HG02759 (cell line): Measurements from ENCODE around the gene P2RY1.

Source experiments
- ATAC-seq: cut with Tn5 transposase; IDR thresholded peaks from one replicate; pipeline ENCODE4 v1.9.1; 2021; ENCODE audit warnings: mild to moderate bottlenecking, moderate library complexity; ENCODE audit not compliant: unreplicated experiment

Gene P2RY1, protein sequence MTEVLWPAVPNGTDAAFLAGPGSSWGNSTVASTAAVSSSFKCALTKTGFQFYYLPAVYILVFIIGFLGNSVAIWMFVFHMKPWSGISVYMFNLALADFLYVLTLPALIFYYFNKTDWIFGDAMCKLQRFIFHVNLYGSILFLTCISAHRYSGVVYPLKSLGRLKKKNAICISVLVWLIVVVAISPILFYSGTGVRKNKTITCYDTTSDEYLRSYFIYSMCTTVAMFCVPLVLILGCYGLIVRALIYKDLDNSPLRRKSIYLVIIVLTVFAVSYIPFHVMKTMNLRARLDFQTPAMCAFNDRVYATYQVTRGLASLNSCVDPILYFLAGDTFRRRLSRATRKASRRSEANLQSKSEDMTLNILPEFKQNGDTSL

DNA sequence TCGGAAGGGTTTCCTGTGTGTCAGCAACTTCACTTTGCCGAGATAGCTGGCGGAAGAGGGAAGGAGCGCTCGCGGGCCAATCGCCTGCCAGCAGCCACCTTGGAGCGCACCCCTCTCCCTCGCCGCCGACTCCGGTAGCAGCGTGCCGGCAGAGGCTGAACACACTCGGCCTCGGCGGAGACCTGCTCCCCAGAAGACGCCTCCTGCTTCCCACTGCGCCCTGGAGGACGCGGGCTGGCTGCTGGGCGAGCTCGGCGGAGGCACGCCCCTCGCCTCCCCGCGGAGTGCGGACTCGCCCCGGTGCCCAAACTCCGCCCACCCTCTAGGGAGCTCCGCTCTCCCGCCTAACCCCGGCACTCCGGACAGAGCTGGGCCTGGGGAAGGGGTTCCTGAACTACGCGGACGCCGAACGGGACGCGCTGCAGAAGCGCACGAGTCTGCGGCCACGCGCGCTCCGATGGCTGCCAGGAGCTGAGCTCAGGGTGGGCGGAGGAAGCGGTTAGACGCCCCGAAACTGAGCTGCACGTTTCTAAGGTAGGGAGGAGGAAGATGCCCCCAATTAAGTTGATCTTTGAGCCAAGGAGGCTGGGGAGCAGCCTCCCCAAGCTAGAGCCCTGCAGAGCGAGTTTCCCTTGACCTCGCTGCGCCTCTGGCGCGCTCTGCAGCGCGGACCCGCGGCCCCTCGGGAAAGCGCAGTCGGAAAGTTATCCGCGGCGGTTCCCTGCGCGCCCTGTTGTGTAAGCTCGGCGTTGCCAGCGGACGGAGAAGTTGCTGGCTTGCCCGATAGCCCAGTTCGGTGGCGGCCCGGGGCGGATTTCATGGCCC is at the start of gene P2RY1:
P2RY1 (plus strand) TSS at position 356 of the 825 bp plus-strand sequence. CDS start 652 bp downstream, outside the sequence.
- peak; percentile 79 for ATAC-seq

DNA sequence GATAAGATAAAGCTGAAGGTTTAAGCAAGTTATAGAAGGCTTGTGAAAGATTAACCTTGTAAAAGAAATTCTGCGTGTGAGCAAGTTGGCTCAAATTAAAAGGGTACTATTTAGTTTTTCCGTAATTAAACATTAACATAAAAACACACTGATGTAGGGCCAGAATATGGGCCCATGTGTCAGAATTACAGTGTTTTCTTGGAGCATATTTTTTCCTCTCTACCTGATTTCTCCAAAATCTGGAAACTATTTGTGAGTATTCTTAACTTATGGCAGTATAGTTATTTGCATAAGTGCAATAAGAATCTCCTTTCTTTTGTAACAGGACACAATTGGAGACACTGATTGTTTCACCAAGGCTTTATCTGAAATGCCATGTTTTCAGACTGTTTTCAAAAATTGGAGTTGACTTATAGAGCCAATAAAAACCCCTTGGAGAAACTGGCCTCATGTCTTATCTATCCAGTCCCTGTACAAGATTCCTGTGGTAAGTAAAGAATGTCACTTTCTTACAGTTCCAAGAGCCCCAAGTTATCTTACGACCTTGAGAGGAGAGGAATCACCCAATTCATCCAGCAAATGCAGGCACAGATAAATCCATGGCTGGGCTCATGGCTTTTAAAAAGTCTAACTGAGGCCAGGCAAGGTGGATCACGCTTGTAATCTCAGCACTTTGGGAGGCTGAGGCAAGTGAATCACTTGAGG is 47.8 kb upstream of the P2RY1 start:
- ATAC-seq: no peak

DNA sequence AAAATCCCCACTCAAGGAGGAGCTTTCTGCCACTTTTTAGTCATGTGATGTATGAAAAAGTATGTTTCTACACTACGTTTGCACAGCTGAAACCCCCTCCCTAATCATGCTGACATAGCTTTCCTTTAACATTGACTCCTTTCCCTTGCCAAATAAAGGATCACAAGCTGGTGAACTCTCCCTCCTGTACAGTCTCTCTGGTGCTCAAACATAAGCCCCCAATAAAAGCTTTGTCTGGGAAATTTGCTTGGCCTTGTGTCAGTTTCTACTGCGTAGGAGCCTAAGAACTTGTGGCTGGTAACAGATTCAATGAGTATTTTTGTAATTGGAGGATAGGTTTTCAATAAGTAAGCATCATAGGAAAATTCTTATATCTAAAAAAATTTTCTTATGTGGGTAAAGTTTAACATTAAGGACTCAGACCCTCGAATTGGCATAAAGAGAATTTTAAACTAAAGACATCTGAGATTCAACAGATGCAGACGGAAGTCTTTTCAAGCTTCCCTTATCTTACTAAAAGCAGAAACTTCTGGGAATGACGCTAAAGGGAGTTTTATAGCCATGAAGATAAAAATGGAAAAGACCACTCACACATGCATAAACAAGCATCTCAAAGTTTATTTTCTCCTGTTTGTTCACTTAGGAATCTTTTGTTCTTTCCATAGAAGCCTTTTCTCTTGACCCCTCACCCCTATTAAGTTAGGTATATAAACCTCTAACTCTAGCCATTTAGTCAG is 44.1 kb upstream of the P2RY1 start:
- no peak for ATAC-seq

DNA sequence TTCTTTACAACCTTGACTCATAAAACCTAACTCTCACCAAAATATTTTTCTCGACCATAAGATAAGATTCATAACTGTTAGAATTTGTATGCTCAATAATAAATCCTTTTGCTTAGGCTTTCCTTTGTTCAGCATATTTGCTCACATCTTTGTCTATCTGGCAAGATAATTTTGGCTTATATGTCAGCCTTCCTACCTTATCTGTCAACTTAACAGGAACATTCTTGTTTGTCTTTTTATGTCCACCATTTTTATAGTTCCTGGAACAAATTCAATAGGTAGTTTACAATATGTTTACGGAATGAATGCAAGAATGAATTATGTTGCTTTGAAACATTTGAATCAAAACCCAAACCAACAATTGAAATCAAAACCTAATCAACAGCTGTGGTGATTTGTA is 41.0 kb upstream of the P2RY1 start:
- no peak for ATAC-seq

DNA sequence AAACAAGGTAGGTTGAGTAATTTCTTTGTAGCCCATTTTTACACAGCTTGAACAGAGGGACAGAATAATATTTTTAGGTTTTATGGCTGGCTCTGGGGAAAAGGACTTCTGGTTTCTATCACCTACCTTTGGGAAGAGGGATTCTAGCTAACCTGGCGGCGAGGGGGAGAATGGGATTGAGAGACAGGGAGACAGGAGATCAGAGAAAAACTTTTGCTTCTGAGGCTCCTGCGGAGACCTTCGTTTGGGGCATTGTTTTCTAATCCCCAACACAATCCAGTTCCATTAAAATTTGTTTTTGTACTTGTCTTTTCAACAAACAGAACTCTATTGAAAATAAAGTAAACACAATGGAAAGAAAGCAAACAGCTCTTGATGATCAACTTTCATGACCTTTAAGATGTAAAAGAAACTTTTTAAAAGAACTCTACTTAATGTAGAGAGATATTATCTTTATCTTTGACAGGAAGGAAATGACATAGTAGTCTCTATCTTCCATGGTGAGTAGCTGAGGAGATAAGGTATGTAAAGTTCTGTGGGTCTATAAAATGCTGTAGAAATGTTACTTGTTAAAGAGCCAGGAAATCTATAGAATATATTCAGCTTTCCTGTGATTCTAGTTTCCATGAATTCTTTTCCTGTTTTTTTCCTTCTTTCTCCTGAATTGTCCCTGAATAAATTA is 37.0 kb upstream of the P2RY1 start:
- no peak for ATAC-seq

DNA sequence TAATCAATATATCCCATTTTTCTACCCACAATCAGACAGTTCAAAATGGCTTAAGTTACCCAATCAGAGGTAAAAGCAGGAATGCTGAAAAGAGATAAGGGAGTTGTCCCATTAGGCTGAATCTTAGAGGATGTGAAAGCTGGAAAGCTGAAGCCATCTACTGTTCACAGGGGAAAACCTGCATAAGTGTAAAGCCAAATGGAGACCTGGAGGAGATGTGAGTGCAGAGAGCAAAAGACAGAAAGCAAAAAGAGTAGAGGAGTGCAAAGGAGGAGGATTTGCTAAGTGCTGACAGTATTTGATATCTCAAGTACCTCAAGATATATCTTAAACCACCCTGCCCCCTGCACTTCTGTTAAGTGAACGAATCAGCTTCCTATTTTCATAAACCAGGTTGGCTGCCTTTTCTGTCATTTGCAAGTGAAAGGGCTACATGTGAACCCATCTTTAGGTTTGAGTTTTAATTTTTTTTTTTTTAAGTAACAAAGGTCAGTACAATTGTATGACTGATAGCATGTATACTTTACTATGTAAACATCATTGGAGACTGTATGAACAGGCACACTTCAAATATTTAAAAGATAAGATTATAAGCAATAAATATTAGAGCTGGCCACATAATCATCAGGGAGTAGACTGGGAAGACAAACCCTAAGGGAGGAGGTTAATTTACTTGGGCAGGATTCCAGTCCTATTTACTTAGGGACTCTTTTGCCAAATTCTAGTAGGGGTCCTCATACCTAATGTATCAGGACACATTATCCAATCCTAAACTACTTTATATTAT is 22.8 kb upstream of the P2RY1 start:
- ATAC-seq: no peak

DNA sequence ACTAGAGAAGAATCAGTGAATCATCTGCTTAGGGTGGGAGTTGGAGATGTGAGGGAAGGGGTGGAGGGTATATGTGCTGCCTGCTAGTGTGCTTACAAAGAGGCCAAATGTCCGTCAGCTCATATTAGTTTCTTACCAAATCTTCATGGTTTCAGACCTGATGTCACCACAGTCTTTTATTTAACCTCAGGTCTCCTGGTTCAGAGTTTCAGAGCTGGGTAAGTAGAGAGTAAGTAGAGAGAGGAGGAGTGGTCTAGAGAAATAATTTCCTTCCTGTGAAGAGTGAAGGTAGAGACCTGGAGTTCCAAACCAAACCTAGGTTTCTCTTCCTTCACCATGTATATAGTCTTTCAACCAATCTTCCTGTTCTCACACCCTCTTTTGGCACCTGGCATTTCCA is 17.5 kb upstream of the P2RY1 start:
- no peak for ATAC-seq

DNA sequence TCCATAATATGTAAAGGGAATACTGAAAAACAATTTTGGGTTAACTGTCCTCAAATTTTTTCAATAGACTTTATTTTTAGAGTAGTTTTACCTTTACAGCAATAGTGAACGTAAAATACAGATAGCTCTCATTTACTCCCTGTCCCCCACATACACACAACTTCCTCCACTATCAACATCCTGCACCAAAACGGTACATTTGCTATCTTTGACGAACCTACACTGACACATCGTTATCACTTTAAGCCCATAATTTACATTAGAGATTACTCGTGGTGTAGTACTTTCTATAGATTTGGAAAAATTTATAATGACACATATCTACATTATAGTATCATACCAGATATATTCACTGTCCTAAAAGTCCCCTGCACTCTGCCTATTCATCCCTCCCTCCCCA is 16.9 kb upstream of the P2RY1 start:
- no peak for ATAC-seq

DNA sequence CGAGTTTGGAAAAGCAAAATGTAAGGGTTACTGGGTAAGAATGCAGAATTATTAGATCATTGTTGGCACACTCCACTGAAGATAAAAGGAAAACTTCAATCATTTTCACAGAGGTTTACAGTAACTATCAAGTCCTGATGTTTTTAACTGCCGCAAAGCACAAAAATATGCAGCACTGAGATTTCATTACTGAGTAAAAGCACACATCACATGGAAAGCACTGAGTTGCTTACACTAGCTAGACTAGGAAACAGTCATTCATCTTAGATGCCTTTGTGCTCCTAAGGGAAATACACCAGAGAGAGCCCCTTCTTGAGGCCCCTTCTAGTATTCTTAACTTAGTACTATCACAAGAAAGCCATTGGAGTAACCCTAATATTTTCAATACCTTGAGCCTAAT is 11.8 kb upstream of the P2RY1 start:
- no peak for ATAC-seq

DNA sequence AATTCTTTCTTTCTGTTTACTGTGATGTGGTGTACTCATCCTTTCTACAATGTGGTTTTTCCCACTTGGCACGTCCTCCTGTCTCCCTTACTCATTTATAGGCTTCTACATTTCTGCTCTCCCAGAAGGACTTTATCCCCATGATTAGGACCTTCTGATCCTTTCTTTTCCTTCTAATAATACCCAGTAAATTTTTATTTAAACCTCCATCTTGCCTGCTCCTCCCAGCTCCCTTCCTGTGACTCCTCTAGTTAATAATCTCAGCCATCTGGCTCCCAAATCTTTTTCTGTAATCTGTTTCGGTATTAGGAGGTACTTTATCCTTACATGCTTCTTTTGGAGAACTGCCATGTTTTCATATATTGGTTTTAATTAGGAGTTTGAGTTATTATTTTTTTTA is 11.2 kb upstream of the P2RY1 start:
- ATAC-seq: no peak

DNA sequence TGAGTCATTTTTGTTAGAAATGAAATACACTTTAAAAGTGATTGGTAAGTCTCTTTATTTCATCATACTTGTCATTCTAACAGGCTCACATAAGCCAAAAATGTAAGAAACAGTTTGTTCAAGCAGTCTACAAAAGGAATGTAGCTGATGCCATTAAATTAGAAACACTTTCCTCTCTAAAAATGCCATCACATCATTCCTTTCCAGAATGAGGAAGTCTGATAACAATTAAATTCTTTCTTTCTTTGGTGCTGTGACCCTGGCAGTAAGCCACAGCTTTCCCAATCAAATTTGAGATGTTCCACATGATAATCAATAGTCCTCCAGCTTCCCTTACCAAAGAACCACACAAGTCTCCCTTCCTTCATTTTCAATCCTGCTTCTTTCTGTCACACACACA is 9.4 kb upstream of the P2RY1 start:
- no peak for ATAC-seq

DNA sequence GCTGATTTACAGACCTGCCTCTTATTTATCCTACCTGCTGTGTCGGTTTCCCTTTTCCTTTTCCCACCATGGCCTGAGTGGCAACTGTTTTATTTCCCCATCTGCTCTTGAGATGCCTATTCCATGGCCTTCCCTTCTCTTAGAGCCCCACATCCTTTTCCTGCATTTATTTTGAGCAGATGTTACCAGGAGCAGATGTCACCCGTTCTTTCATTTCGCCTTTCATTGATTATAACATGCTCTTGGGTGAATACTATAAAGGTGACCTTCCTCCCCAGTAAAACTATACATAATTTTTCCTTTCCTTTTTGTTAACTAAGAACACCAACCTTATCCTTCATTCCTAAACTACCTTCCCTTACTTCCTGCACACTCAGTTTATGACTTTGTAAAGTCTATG is 8.5 kb upstream of the P2RY1 start:
- ATAC-seq: no peak

DNA sequence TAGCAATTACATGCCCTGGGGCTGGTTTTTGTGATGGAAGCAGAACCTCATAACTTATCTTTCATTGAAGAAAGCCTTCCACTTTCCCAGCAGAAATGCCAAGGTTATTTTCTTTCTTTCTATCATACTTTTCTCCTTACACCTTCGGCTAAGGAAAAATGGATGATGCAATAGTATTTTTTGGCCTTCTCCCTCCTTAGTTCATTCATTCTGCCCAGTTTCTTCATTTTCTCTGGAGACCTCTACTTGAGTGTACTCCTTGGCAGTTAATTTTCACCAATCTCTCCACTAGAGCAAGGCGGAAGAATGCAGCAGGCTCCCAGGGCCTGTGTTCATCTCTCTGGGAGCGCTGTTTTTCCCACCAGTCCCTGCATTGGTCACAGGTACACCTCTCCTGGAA is 7.6 kb upstream of the P2RY1 start:
- no peak for ATAC-seq

DNA sequence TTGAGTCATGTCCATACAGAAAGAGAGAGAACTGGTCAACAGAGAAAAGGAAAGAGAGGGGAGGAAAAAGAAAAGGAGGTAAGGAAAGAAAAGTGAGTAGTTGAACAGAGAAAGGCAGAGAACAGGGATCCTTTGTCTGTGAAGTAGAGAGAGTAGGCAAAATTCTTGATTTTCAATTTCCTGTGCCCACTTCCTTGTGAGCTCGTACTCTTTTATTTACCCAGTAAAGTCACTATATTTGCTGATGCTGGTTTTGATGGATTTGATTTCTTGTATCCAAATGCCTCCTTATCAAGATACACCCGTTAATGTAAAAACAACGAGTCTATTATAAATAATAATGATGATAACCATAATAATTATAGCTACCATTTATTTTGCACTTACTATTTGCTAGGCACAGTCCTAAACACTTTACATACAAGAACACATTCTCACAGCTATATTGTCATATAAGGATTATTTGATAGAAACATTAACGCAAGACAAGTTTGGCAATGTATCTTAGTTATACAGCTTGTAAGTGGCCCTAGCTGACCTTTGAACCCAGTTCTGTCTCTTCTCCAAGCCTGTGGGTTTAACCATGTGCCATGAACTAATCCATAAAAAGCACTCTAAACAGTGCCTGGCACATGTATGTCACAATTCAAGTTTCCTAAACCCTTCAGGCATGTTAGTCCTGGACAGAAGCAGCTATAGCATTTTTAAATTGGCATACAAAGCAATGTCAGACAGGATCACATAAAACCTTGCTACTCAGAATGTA is 6.7 kb upstream of the P2RY1 start:
- ATAC-seq: no peak

DNA sequence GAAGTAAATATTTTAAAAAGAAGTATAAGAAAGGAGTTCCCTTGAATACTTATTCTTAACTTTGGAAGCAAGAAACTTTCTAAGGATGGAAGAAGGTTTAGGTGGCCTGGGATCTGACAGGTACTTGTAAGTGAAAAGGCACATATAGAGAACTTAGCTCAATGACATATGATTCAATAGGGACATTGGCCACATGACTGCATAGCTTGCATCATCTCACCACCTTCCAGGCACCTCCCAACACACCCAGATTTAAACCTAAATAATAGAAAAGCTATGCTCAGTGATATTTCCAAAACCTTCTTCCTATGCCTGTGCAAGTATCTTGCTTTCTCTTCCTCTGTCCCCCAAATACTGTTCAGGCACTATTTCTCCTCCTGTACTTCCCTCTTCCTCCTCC is 4.7 kb upstream of the P2RY1 start:
- ATAC-seq: no peak

DNA sequence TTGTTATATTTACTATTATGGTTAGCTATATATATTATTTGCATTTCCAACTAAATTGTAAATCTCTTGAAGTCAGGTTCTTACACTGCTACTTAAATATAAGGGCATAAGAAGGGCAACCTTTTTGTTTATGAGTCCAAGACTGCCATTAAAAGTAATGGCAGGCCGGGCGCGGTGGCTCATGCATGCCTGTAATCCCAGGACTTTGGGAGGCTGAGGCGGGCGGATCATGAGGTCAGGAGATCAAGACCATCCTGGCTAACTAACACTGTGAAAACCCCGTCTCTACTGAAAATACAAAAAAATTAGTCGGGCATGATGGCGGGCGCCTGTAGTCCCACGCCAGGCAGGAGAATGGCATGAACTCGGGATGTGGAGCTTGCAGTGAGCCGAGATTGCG is 2.9 kb upstream of the P2RY1 start:
- ATAC-seq: no peak

DNA sequence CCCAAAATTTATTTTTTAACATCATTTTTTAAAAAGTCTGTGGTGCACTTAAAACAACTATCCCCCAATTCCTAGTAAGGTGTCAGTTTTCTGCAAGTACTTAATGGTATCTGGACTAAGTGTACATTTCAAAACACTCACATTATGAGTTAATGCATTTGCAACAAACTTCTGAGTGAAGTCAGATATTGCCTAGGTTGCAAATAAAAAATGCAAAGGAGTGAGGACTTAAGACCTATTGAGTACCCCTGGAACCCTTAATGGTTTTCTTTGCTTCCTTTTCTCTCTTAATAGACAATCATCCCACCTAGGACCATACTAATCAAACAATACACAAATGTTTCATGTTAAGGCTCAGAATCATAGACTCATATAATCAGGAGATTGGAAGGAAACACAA is 1.8 kb upstream of the P2RY1 start:
- ATAC-seq: no peak

DNA sequence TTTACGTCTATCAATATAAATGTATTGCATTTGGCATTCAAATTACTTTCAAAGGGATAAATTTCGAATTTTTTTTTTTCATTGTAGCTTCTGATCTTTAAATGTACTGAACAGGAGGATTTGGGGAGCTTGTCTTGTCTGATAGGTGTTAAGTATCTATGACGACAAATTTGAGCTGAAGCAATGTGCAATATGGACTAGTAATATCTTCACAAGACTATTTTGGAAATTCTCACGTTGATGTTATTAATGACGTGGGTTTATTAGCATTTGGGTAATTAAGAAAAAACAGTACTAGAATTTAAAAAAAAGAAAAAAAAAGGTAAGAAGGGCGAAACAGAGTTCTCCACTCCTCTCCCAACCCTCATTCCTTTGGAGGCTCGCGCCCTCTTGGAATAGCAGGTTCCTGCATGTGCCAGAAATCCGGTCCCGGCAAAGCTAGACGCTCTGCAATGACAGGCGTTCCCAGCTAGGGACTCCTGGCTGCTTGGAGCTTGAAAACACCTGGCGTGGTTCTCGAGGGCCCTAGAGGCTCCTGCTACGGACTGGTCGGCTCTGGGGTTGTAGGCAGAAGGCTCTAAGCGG is 648 bp upstream of the P2RY1 start:
- ATAC-seq: no peak
